ENCODE data around the gene ANKRD11.
"Not testable (repeated sequence)": the region's sequence is repeated elsewhere in the genome, so short reads cannot be mapped to it uniquely, and the experiment has no call there.

ANKRD11 gene

GRCh38 chr16:89246383-89246902 is 243.9 kb downstream of the ANKRD11 start:
- H3K4me1 Mint-ChIP-seq, result peaks cover 10% of the 10 kb centered on the region
- DNase-seq (ENCODE audit: low spot score in 2 of 2) (no peak), ATAC-seq (no peak)
- H3K4me3 Mint-ChIP-seq, result peak overlapping the region; percentile 53
- H3K36me3 Mint-ChIP-seq, result peaks cover 6% of the 10 kb centered on the region
- H3K9me3 Mint-ChIP-seq, result peaks cover 6% of the 10 kb centered on the region
- no peak overlapping the region for H3K27ac Mint-ChIP-seq

DNA sequence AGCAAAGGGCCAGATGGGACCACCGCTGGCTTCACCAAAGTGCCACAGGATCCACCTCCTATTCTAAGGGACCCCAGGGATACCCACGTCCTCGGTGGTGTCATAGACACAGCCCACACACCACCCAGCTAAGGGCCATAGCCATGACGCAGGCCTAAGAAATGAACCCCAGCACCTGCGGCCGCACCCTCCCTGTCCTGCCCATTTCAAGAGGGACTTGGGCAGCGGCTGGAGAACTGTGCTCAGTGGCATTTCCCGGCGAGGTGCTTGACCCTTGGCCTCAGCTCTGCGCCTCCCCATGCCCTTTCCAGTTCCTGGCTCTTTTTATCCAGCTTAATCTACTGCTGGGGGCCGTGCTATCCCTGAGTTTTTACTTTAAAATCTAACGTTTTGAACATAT is 245.6 kb downstream of the ANKRD11 start:
- Mint-ChIP-seq H3K4me1 (peaks cover 10% of the 10 kb centered on the region), H3K4me3 (no peak overlapping the region), H3K9me3 (peaks cover under 1% of the 10 kb centered on the region), H3K27ac (no peak overlapping the region), H3K36me3 (peaks cover 20% of the 10 kb centered on the region)
- no peak for ATAC-seq
- no peak for DNase-seq (ENCODE audit: low spot score in 2 of 2)

DNA sequence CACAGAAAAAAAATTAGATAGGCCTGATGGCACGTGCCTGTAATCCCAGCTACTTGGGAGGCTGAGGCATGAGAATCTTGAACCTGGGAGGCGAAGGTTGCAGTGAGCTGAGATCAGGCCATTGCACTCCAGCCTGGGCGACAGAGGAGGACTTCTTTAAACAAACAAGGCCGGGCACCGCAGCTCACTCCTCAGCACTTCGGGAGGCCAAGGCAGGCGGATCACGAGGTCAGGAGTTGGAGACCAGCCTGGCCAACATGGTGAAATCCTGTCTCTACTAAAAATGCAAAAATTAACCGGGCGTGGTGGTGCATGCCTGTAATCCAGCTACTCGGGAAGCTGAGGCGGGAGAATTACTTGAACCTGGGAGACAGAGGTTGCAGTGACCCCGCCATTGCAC is 246.1 kb downstream of the ANKRD11 start:
- Mint-ChIP-seq H3K4me1 (peaks cover 10% of the 10 kb centered on the region), H3K36me3 (peaks cover 20% of the 10 kb centered on the region)
- ATAC-seq; H3K27ac Mint-ChIP-seq; H3K9me3 Mint-ChIP-seq; H3K4me3 Mint-ChIP-seq; DNase-seq (ENCODE audit: low spot score in 2 of 2): not testable (repeated sequence)

- H3K4me3 Mint-ChIP-seq, result no peak overlapping the region
- no peak for ATAC-seq
- H3K9me3 Mint-ChIP-seq, result no peaks in the 10 kb centered on the region
Observed at GRCh38 chr16:89243664-89244063, 246.7 kb downstream of the ANKRD11 start.

DNA sequence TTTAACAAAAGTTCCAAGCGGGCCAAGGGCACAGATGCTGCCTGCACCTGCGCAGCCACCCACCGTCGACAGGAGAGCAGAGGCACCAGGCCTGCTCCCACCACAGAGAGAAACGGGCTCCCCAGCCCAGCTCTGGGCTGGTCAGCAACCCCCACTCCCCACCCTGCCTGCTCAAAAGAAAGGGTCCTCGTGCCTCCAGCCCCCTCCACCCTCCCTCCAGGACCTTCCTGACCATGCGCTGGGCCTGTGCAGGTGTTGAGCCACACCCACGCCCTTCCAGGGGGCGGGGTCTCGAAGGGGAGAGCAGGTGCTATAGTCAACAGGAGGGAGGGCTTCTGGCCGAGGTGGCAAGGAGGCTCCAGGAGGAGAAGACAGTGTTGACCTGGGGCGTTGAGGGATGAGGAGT is 247.6 kb downstream of the ANKRD11 start:
- DNase-seq (ENCODE audit: low spot score in 2 of 2), result no peak
- H3K36me3 Mint-ChIP-seq, result peaks cover 20% of the 10 kb centered on the region

More at GRCh38 chr16:89243664-89244063, 246.7 kb downstream of the ANKRD11 start:
- H3K27ac Mint-ChIP-seq, result no peak overlapping the region
- peaks cover 10% of the 10 kb centered on the region for H3K4me1 Mint-ChIP-seq
- peaks cover 20% of the 10 kb centered on the region for H3K36me3 Mint-ChIP-seq
- no peak for DNase-seq (ENCODE audit: low spot score in 2 of 2)

DNA sequence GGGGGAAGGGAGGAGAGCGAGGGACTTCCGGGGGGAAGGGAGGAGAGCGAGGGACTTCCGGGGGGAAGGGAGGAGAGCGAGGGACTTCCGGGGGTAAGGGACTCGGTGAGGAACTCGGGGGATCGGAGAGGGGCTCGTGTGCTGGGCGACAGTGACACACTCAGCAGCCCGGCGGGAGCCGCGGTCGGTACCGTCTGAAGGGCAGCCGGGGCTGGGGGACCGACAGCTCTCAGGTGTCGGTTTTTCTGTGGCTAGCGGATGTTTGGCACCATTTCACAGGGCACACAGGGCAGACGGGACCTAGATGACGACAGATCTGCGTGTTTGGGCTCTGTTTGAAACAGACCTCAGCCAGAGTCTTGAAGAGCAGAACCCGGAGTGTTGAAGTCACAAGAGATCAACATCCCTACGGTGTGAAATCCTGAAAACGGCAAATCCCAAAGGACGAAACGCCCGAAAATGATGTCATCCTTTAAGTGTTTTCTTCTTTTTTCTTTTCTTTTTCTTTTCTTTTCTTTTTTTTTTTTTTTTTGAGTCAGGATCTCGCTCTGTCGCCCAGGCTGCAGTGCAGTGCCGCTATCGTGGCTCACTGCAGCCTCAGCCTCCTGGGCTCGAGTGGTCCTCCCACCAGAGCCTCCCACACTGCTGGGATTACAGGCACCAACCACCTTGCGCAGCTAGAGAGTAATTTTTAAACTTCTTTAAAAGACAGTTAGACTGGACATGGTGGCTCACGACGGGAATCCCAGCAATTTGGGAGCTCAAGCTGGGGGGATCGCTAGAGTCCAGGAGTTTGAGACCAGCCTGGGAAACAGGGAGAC is 249.0 kb downstream of the ANKRD11 start:
- peak overlapping the region; percentile 90 for H3K4me3 Mint-ChIP-seq
- peaks cover 20% of the 10 kb centered on the region for H3K36me3 Mint-ChIP-seq

More for the DNA sequence above, 247.6 kb downstream of the ANKRD11 start:
- H3K27ac Mint-ChIP-seq, result peak overlapping the region; percentile 32
- no peak for ATAC-seq
- H3K4me3 Mint-ChIP-seq, result peak overlapping the region; percentile 90
- peaks cover 10% of the 10 kb centered on the region for H3K4me1 Mint-ChIP-seq
- no peaks in the 10 kb centered on the region for H3K9me3 Mint-ChIP-seq

GRCh38 chr16:89237733-89238132 is 252.6 kb downstream of the ANKRD11 start:
- no peak overlapping the region for H3K27ac Mint-ChIP-seq
- H3K4me3 Mint-ChIP-seq, result no peak overlapping the region
- H3K36me3 Mint-ChIP-seq, result peaks cover 25% of the 10 kb centered on the region
- ATAC-seq (no peak), DNase-seq (ENCODE audit: low spot score in 2 of 2) (no peak)
- H3K9me3 Mint-ChIP-seq, result no peaks in the 10 kb centered on the region
- H3K4me1 Mint-ChIP-seq, result peaks cover 9% of the 10 kb centered on the region

More for the DNA sequence above, 249.0 kb downstream of the ANKRD11 start:
- Mint-ChIP-seq H3K27ac (peak overlapping the region; percentile 97), H3K4me1 (peaks cover 10% of the 10 kb centered on the region), H3K9me3 (no peaks in the 10 kb centered on the region)
- ATAC-seq (peak; percentile 86), DNase-seq (ENCODE audit: low spot score in 2 of 2) (peak; percentile 64 to 89)

- H3K36me3 Mint-ChIP-seq, result peaks cover 10% of the 10 kb centered on the region
- no peak for ATAC-seq
- DNase-seq (ENCODE audit: low spot score in 2 of 2), result no peak
- H3K4me3 Mint-ChIP-seq, result no peak overlapping the region
- peaks cover 8% of the 10 kb centered on the region for H3K4me1 Mint-ChIP-seq
- H3K27ac Mint-ChIP-seq, result no peak overlapping the region
- no peaks in the 10 kb centered on the region for H3K9me3 Mint-ChIP-seq
Observed at GRCh38 chr16:89233678-89234490, 256.5 kb downstream of the ANKRD11 start.

DNA sequence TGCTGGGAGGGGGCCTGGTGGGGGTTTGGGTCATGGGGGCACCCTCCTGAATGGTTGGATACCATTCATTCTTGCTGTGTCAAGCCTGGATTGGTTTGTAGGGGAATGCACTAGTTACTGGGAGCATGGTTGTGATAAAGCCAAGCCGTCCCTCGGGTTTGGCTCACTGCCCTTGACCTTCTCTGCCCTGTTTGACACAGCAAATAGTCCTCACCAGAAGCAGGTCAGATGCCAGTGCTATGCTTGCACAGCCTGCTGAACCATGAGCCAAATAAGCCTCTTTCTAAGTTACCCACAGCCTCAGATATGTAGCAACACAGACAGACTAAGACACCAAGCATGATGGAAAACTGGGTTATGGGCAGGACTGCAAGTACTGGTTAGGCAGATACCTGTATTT is 258.3 kb downstream of the ANKRD11 start:
- ATAC-seq, result no peak
- no peak overlapping the region for H3K4me3 Mint-ChIP-seq
- H3K9me3 Mint-ChIP-seq, result peaks cover 2% of the 10 kb centered on the region
- DNase-seq (ENCODE audit: low spot score in 2 of 2), result no peak
- H3K27ac Mint-ChIP-seq, result no peak overlapping the region
- peaks cover 8% of the 10 kb centered on the region for H3K4me1 Mint-ChIP-seq
- peaks cover 20% of the 10 kb centered on the region for H3K36me3 Mint-ChIP-seq

DNA sequence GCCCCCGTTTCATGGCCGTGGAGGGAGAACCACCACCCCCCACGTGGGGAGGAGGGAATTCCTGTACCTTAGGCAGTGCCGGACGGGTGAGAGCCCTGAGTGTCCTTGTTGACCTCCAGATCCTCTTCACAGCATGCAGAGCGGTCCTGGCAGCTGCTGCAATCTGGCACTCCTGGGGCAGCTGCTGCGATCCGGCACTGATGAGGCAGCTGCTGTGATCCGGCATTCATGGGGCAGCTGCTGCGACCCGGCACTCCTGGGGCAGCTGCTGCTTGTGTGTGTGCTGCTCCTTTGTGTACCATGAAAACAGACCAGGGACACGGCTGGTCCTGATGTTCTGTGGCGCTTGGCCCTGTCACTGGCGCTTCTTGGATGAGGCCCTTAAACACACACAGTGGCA is 260.1 kb downstream of the ANKRD11 start:
- peaks cover 2% of the 10 kb centered on the region for H3K9me3 Mint-ChIP-seq
- no peak overlapping the region for H3K27ac Mint-ChIP-seq
- peaks cover 8% of the 10 kb centered on the region for H3K4me1 Mint-ChIP-seq
- no peak for DNase-seq (ENCODE audit: low spot score in 2 of 2)
- no peak overlapping the region for H3K4me3 Mint-ChIP-seq
- H3K36me3 Mint-ChIP-seq, result peaks cover 39% of the 10 kb centered on the region
- ATAC-seq, result no peak

DNA sequence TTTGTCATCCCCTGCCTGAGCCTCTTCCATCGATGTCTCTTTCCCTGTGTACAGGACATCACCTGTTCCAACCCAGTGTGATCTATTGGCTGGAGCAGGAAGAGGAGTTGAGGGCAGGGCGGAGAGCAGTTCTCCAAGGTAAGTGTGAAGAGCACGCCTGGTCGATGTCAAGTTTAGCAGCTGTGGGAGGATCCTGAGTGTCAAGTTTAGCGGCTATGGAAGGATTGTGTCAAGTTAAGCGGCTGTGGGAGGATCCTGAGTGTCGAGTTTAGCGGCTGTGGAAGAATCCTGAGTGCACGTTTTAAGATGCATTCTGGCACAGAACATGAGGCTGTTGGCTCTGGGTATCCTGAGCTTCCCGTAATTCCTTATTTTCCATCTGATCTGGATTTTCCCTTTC is 265.7 kb downstream of the ANKRD11 start:
- peaks cover 10% of the 10 kb centered on the region for H3K4me1 Mint-ChIP-seq
- DNase-seq (ENCODE audit: low spot score in 2 of 2), result no peak
- no peak for ATAC-seq
- peaks cover 2% of the 10 kb centered on the region for H3K9me3 Mint-ChIP-seq
- H3K27ac Mint-ChIP-seq, result peak overlapping the region; percentile 8
- H3K4me3 Mint-ChIP-seq, result no peak overlapping the region
- peaks cover 56% of the 10 kb centered on the region for H3K36me3 Mint-ChIP-seq

- Mint-ChIP-seq H3K4me3 (no peak overlapping the region), H3K27ac (peak overlapping the region; percentile 57), H3K9me3 (peaks cover 2% of the 10 kb centered on the region), H3K36me3 (peaks cover 55% of the 10 kb centered on the region), H3K4me1 (peaks cover 17% of the 10 kb centered on the region)
- DNase-seq (ENCODE audit: low spot score in 2 of 2), result no peak
- ATAC-seq, result no peak
Observed at GRCh38 chr16:89222931-89223330, 267.4 kb downstream of the ANKRD11 start.

DNA sequence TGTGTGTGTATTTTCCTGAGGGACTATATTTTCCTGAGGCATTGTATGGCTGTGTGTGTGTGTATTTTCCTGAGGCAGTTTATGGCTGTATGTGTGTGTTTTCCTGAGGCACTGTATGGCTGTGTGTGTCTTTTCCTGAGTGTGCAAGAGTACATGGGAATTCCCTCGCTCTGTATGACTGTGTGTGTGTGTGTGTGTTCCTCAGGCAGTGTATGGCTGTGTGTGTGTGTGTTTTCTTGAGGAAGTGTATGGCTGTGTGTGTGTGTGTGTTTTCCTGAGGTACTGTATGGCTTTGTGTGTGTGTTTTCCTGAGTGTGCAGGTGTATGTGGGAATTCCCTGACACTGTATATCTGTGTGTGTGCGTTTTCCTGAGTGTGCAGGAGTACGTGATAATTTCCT is 268.8 kb downstream of the ANKRD11 start:
- ATAC-seq (no peak), DNase-seq (ENCODE audit: low spot score in 2 of 2) (no peak)
- Mint-ChIP-seq H3K36me3 (peaks cover 44% of the 10 kb centered on the region), H3K4me1 (peaks cover 21% of the 10 kb centered on the region), H3K27ac (no peak overlapping the region), H3K9me3 (no peaks in the 10 kb centered on the region), H3K4me3 (no peak overlapping the region)

GRCh38 chr16:89219365-89219764 is 271.0 kb downstream of the ANKRD11 start:
- no peaks in the 10 kb centered on the region for H3K9me3 Mint-ChIP-seq

More at GRCh38 chr16:89219365-89219764, 271.0 kb downstream of the ANKRD11 start:
- no peak for ATAC-seq
- no peak for DNase-seq (ENCODE audit: low spot score in 2 of 2)
- H3K36me3 Mint-ChIP-seq, result peaks cover 26% of the 10 kb centered on the region
- H3K27ac Mint-ChIP-seq, result no peak overlapping the region
- peak overlapping the region; percentile 90 for H3K4me3 Mint-ChIP-seq
- H3K4me1 Mint-ChIP-seq, result peaks cover 27% of the 10 kb centered on the region

Data from stimulated activated effector memory CD8-positive, alpha-beta T cell treated with anti-CD3 and anti-CD28 coated beads, Interleukin-12 subunit alpha, Interleukin-12 subunit beta, amount 100 ng/mL, for 72 hours (primary cell).